Measurements from ENCODE around the gene TTC7B.
A peak's percentile ranks its signal among the peaks of the same experiment; 100 is the strongest.

TTC7B gene

GRCh38 chr14:90750701-90751100 is 65.5 kb downstream of the TTC7B start:
- H3K27me3 Mint-ChIP-seq (ENCODE audit: low read depth) = no peaks in the 10 kb centered on the region
- TF ChIP-seq, protein P1, sequence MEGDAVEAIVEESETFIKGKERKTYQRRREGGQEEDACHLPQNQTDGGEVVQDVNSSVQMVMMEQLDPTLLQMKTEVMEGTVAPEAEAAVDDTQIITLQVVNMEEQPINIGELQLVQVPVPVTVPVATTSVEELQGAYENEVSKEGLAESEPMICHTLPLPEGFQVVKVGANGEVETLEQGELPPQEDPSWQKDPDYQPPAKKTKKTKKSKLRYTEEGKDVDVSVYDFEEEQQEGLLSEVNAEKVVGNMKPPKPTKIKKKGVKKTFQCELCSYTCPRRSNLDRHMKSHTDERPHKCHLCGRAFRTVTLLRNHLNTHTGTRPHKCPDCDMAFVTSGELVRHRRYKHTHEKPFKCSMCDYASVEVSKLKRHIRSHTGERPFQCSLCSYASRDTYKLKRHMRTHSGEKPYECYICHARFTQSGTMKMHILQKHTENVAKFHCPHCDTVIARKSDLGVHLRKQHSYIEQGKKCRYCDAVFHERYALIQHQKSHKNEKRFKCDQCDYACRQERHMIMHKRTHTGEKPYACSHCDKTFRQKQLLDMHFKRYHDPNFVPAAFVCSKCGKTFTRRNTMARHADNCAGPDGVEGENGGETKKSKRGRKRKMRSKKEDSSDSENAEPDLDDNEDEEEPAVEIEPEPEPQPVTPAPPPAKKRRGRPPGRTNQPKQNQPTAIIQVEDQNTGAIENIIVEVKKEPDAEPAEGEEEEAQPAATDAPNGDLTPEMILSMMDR (IDR thresholded peaks at IDR 0.05; ENCODE audit: unreplicated experiment in 3 of 3) = no peak

DNA sequence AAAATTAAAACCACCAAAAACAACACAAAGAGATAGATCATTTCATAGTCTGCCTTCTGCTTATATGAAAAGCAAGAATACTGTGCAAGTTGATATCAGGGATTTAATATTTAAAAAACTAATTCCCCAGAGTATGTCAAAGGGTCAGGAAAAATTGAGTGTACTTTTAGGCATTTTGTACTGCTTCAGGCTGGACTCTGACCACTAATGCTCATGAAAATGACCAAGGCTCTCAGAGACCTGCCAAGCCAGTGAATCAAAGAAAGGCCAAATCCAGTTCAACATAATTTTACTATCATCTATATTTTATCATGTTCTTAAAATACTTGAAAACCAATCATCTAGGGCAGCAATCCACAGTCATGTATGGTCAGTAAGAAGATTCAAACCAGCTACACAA is 66.0 kb downstream of the TTC7B start:
- Mint-ChIP-seq H3K4me1 (no peaks in the 10 kb centered on the region), H3K4me3 (no peak overlapping the region), H3K27ac (no peak overlapping the region)

More at GRCh38 chr14:90750701-90751100, 65.5 kb downstream of the TTC7B start:
- Mint-ChIP-seq H3K27ac (no peak overlapping the region), H3K4me3 (no peak overlapping the region), H3K4me1 (no peaks in the 10 kb centered on the region), H3K9me3 (peaks cover 24% of the 10 kb centered on the region), H3K36me3 (ENCODE audit: low read depth) (peaks cover 34% of the 10 kb centered on the region)

GRCh38 chr14:90747909-90748308 is 68.3 kb downstream of the TTC7B start:
- Mint-ChIP-seq H3K27me3 (ENCODE audit: low read depth) (no peaks in the 10 kb centered on the region), H3K36me3 (ENCODE audit: low read depth) (peaks cover 48% of the 10 kb centered on the region), H3K4me1 (peaks cover 10% of the 10 kb centered on the region), H3K27ac (no peak overlapping the region), H3K9me3 (peaks cover 26% of the 10 kb centered on the region), H3K4me3 (no peak overlapping the region)
- TF ChIP-seq, protein P1 (IDR thresholded peaks at IDR 0.05; ENCODE audit: unreplicated experiment in 3 of 3) = no peak

More for the DNA sequence above, 66.0 kb downstream of the TTC7B start:
- Mint-ChIP-seq H3K9me3 (peaks cover 26% of the 10 kb centered on the region), H3K27me3 (ENCODE audit: low read depth) (no peaks in the 10 kb centered on the region), H3K36me3 (ENCODE audit: low read depth) (peaks cover 37% of the 10 kb centered on the region)
- TF ChIP-seq, protein P1 (IDR thresholded peaks at IDR 0.05; ENCODE audit: unreplicated experiment in 3 of 3) = no peak

GRCh38 chr14:90743826-90744225 is 72.4 kb downstream of the TTC7B start:
- Mint-ChIP-seq H3K27me3 (ENCODE audit: low read depth) (no peaks in the 10 kb centered on the region), H3K4me1 (peaks cover 19% of the 10 kb centered on the region), H3K9me3 (peaks cover 16% of the 10 kb centered on the region), H3K4me3 (no peak overlapping the region), H3K27ac (peak overlapping the region; percentile 7 to 73 (median 73)), H3K36me3 (ENCODE audit: low read depth) (peaks cover 53% of the 10 kb centered on the region)
- TF ChIP-seq, protein P1 (IDR thresholded peaks at IDR 0.05; ENCODE audit: unreplicated experiment in 3 of 3) = no peak

DNA sequence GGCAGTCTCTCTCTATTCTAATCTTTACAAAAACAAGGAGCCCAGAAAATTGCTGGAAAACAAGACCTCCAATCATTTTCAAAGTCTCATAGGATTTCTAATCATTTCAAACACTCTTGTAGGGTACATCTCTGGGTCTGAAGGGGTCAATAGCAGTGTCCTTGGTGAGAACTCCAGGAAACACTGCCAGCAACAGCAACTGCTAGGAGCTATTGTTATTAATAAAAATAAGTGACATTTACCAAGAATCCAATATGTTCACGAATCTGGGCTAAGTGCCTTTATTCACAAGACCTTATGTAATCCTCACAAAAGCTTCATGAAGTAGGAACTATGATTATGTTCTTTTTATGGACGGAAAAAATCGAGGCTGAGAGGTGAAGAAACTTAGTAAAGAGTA is 72.8 kb downstream of the TTC7B start:
- peaks cover 19% of the 10 kb centered on the region for H3K4me1 Mint-ChIP-seq
- peaks cover 12% of the 10 kb centered on the region for H3K9me3 Mint-ChIP-seq
- peak overlapping the region; percentile 11 to 73 (median 73) for H3K27ac Mint-ChIP-seq
- H3K27me3 Mint-ChIP-seq (ENCODE audit: low read depth) = no peaks in the 10 kb centered on the region
- TF ChIP-seq, protein P1 (IDR thresholded peaks at IDR 0.05; ENCODE audit: unreplicated experiment in 3 of 3) = no peak
- H3K4me3 Mint-ChIP-seq = no peak overlapping the region
- H3K36me3 Mint-ChIP-seq (ENCODE audit: low read depth) = peaks cover 49% of the 10 kb centered on the region

- Mint-ChIP-seq H3K27me3 (ENCODE audit: low read depth) (no peaks in the 10 kb centered on the region), H3K9me3 (peaks cover 7% of the 10 kb centered on the region), H3K4me1 (peaks cover 19% of the 10 kb centered on the region), H3K4me3 (no peak overlapping the region), H3K27ac (peak overlapping the region; percentile 11 to 73 (median 73)), H3K36me3 (ENCODE audit: low read depth) (peaks cover 42% of the 10 kb centered on the region)
- TF ChIP-seq, protein P1 (IDR thresholded peaks at IDR 0.05; ENCODE audit: unreplicated experiment in 3 of 3) = no peak
Observed at GRCh38 chr14:90742729-90743128, 73.5 kb downstream of the TTC7B start.

Measured in nephron (organoid).